ENCODE measurements around the gene ALKBH6.

DNA sequence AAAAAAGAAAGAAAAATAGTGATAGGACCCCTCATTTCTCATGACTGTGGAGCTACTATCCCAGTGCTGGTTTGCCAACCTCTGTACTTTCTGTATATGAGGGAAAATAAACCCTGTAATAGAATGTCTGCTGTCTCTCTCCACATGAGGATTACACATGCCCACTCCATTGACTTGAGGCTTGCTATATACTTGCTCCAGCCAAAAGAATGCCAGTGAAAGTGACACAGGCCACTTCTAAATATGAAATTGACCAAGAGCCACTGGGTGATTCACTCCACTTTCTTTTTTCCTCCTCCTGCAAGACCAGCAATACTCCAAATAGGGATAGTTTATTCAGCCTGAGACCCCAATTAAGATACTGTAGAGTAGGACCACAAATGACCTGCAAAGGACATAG lies 33.8 kb upstream of the ALKBH6 start:
- TF ChIP-seq EZH2 (IDR thresholded peaks at IDR 0.05; ENCODE audit: low read depth, unreplicated experiment) (no peak), POLR2AphosphoS5 (IDR thresholded peaks at IDR 0.05; ENCODE audit: low read depth) (no peak), REST (IDR thresholded peaks at IDR 0.05; ENCODE audit: unreplicated experiment) (no peak), EZH2phosphoT487 (IDR thresholded peaks at IDR 0.05; ENCODE audit: unreplicated experiment) (no peak), CREB1 (CRISPR knock-in tag; IDR thresholded peaks at IDR 0.05; ENCODE audit: low read depth) (no peak), NANOG (IDR thresholded peaks at IDR 0.05; ENCODE audit: borderline replicate concordance) (no peak), STAT1 (IDR thresholded peaks at IDR 0.05; ENCODE audit: unreplicated experiment) (no peak), JUNB (IDR thresholded peaks at IDR 0.05; ENCODE audit: unreplicated experiment) (no peak), ZNF331 (CRISPR knock-in tag; IDR thresholded peaks at IDR 0.05; ENCODE audit: low read depth) (no peak)
- TF ChIP-seq, protein P1, sequence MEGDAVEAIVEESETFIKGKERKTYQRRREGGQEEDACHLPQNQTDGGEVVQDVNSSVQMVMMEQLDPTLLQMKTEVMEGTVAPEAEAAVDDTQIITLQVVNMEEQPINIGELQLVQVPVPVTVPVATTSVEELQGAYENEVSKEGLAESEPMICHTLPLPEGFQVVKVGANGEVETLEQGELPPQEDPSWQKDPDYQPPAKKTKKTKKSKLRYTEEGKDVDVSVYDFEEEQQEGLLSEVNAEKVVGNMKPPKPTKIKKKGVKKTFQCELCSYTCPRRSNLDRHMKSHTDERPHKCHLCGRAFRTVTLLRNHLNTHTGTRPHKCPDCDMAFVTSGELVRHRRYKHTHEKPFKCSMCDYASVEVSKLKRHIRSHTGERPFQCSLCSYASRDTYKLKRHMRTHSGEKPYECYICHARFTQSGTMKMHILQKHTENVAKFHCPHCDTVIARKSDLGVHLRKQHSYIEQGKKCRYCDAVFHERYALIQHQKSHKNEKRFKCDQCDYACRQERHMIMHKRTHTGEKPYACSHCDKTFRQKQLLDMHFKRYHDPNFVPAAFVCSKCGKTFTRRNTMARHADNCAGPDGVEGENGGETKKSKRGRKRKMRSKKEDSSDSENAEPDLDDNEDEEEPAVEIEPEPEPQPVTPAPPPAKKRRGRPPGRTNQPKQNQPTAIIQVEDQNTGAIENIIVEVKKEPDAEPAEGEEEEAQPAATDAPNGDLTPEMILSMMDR (conservative IDR thresholded peaks at IDR 0.05; ENCODE audit: low read depth in 2 of 2): no peak
- TF ChIP-seq, protein P2, sequence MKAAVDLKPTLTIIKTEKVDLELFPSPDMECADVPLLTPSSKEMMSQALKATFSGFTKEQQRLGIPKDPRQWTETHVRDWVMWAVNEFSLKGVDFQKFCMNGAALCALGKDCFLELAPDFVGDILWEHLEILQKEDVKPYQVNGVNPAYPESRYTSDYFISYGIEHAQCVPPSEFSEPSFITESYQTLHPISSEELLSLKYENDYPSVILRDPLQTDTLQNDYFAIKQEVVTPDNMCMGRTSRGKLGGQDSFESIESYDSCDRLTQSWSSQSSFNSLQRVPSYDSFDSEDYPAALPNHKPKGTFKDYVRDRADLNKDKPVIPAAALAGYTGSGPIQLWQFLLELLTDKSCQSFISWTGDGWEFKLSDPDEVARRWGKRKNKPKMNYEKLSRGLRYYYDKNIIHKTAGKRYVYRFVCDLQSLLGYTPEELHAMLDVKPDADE (IDR thresholded peaks at IDR 0.05): no peak
